ENCODE results near the gene CHRND.

CHRND gene

GRCh38 chr2:232521098-232521497 lies 4.9 kb upstream of the CHRND start:
- Histone ChIP-seq H3K36me3 (ENCODE audit: insufficient read depth, low read length) (no peaks in the 10 kb centered on the region), H3K9me3 (ENCODE audit: low read length) (no peaks in the 10 kb centered on the region), H3K27me3 (ENCODE audit: insufficient read depth, low read length) (peaks cover 62% of the 10 kb centered on the region), H2AFZ (ENCODE audit: low read depth, low read length) (no peak overlapping the region), H3K4me3 (ENCODE audit: low read length) (no peak overlapping the region), H3K4me1 (ENCODE audit: insufficient read depth, low read length) (peaks cover 16% of the 10 kb centered on the region)

GRCh38 chr2:232521959-232522622 lies 3.9 kb upstream of the CHRND start:
- Histone ChIP-seq H3K36me3 (ENCODE audit: insufficient read depth, low read length) (no peaks in the 10 kb centered on the region), H2AFZ (ENCODE audit: low read depth, low read length) (peak overlapping the region; percentile 5), H3K9me3 (ENCODE audit: low read length) (no peaks in the 10 kb centered on the region), H3K4me1 (ENCODE audit: insufficient read depth, low read length) (peaks cover 16% of the 10 kb centered on the region), H3K4me3 (ENCODE audit: low read length) (no peak overlapping the region), H3K27me3 (ENCODE audit: insufficient read depth, low read length) (peaks cover 63% of the 10 kb centered on the region)

DNA sequence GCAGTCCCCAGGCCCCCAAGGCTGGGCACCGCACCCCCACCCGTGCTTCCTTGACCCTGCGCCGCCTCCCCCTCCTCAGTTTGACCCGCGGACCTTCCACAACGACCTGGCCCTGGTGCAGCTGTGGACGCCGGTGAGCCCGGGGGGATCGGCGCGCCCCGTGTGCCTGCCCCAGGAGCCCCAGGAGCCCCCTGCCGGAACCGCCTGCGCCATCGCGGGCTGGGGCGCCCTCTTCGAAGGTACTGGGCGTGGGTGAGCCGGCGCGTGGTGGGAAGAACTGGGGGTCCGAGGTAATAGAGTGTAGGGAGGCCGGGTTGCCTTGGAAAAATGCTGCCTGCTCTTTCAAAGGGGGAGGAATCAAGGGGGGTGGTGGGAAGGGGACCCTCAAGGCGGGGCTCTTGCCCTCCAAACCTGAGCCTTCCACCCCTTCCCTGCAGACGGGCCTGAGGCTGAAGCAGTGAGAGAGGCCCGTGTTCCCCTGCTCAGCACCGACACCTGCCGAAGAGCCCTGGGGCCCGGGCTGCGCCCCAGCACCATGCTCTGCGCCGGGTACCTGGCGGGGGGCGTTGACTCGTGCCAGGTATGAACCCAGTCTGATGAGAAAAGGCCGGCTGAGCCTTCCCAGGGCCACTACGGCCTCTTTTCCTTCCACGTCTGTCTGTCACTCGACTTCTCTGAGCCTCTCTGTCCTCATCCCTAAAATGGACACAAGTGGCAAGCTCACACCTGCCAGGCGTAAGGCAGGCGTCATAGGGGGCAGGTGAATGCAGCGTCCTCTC lies 3.1 kb upstream of the CHRND start:
- H3K36me3 ChIP-seq (ENCODE audit: insufficient read depth, low read length): no peaks in the 10 kb centered on the region
- H3K9me3 ChIP-seq (ENCODE audit: low read length): no peaks in the 10 kb centered on the region
- no peak overlapping the region for H3K4me3 ChIP-seq (ENCODE audit: low read length)
- H2AFZ ChIP-seq (ENCODE audit: low read depth, low read length): no peak overlapping the region
- peaks cover 16% of the 10 kb centered on the region for H3K4me1 ChIP-seq (ENCODE audit: insufficient read depth, low read length)
- H3K27me3 ChIP-seq (ENCODE audit: insufficient read depth, low read length): peaks cover 60% of the 10 kb centered on the region

- peaks cover 64% of the 10 kb centered on the region for H3K27me3 ChIP-seq (ENCODE audit: insufficient read depth, low read length)
Observed at GRCh38 chr2:232523402-232523681, 2.6 kb upstream of the CHRND start.

DNA sequence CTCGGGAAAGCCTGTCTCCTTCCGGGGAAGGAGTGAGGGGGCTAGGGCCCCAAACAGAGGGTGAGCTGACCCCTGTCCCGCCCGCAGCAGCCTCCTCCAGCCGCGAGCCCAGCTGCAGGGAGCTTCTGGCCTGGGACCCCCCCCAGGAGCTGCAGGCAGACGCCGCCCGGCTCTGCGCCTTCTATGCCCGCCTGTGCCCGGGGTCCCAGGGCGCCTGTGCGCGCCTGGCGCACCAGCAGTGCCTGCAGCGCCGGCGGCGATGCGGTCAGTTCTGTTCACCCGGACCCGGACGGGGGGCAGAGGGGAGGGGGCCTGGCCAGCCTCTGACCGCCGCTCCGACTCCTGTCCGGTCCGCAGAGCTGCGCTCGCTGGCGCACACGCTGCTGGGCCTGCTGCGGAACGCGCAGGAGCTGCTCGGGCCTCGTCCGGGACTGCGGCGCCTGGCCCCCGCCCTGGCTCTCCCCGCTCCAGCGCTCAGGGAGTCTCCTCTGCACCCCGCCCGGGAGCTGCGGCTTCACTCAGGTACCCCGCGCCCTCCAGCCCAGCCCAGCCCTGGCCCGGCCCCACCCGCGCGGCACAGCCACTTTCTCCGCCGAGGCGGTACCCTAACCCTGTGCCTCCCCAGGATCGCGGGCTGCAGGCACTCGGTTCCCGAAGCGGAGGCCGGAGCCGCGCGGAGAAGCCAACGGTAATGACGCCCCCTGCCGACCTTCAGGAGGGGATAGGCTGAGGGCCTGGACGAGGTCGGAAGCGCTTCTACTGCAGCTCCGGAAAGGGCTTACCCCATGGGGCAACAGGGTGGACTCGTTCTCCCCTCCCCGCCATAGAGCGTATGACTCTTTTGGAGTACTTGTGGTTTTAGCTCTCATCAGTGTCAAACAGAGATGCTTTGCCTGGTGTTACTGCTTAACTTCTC lies 2.0 kb upstream of the CHRND start:
- Histone ChIP-seq H3K9me3 (ENCODE audit: low read length) (no peaks in the 10 kb centered on the region), H3K27me3 (ENCODE audit: insufficient read depth, low read length) (peaks cover 64% of the 10 kb centered on the region), H3K4me1 (ENCODE audit: insufficient read depth, low read length) (peaks cover 16% of the 10 kb centered on the region)

More at GRCh38 chr2:232523402-232523681, 2.6 kb upstream of the CHRND start:
- Histone ChIP-seq H3K4me1 (ENCODE audit: insufficient read depth, low read length) (peaks cover 16% of the 10 kb centered on the region), H3K36me3 (ENCODE audit: insufficient read depth, low read length) (no peaks in the 10 kb centered on the region), H3K4me3 (ENCODE audit: low read length) (peak overlapping the region; percentile 40), H3K9me3 (ENCODE audit: low read length) (no peaks in the 10 kb centered on the region), H2AFZ (ENCODE audit: low read depth, low read length) (peak overlapping the region; percentile 84)

DNA sequence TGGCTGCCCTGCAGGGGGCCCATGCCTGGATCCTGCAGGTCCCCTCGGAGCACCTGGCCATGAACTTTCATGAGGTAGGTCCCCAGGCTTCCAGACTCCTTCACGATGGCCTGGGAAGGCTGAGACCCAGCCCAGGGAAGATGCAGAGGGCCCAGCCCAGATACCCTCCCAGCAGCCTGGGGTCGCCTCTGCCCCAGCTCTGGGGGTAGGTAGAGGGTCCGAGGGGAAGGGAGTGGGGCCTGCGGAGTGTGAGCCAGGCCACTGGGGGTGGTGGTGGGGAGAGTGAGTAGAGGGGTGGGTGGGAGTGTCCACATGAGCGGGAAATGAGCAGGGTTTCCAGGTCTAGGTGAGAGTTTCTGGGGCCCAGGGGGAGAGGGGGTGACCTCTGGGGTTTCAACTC lies 1.2 kb upstream of the CHRND start:
- Histone ChIP-seq H3K9me3 (ENCODE audit: low read length) (no peaks in the 10 kb centered on the region), H3K4me3 (ENCODE audit: low read length) (no peak overlapping the region), H3K36me3 (ENCODE audit: insufficient read depth, low read length) (no peaks in the 10 kb centered on the region), H3K4me1 (ENCODE audit: insufficient read depth, low read length) (peaks cover 16% of the 10 kb centered on the region), H3K27me3 (ENCODE audit: insufficient read depth, low read length) (peaks cover 58% of the 10 kb centered on the region), H2AFZ (ENCODE audit: low read depth, low read length) (no peak overlapping the region)

More for the DNA sequence above, 2.0 kb upstream of the CHRND start:
- Histone ChIP-seq H3K4me3 (ENCODE audit: low read length) (peak overlapping the region; percentile 40), H3K36me3 (ENCODE audit: insufficient read depth, low read length) (no peaks in the 10 kb centered on the region), H2AFZ (ENCODE audit: low read depth, low read length) (peak overlapping the region; percentile 84)

DNA sequence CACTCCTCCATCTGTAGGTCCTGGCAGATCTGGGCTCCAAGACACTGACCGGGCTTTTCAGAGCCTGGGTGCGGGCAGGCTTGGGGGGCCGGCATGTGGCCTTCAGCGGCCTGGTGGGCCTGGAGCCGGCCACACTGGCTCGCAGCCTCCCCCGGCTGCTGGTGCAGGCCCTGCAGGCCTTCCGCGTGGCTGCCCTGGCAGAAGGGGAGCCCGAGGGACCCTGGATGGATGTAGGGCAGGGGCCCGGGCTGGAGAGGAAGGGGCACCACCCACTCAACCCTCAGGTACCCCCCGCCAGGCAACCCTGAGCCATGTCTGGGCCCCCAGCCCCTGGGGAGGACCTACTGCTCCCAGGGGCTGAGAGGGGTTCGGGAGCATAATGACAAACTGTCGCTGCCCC lies 761 bp upstream of the CHRND start:
- Histone ChIP-seq H2AFZ (ENCODE audit: low read depth, low read length) (no peak overlapping the region), H3K4me1 (ENCODE audit: insufficient read depth, low read length) (peaks cover 16% of the 10 kb centered on the region), H3K4me3 (ENCODE audit: low read length) (no peak overlapping the region), H3K36me3 (ENCODE audit: insufficient read depth, low read length) (no peaks in the 10 kb centered on the region), H3K9me3 (ENCODE audit: low read length) (no peaks in the 10 kb centered on the region), H3K27me3 (ENCODE audit: insufficient read depth, low read length) (peaks cover 57% of the 10 kb centered on the region)

DNA sequence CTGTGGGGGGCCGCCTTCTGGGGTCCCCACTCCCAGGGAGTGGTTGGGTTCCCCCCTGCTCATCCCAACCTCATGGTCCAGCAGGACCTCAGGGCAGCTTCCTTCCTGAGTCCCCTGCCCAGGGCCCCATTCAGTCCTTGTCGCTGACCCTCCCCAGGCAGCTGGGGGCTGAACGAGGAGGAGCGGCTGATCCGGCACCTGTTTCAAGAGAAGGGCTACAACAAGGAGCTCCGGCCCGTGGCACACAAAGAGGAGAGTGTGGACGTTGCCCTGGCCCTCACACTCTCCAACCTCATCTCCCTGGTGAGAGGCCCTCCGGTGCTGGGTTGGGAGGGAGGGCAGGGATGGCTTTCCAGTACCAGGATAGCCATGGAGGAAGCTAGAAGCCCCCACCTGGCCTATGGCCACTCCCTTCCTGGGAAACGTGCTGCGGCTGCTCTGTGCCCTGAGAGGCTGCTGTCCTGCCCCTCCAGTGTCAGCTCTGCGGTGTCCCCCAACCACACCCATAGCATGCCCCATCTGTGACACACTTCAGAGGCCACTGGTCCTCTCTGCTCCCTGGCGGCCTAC lies 497 bp downstream of the CHRND start:
- peaks cover 16% of the 10 kb centered on the region for H3K4me1 ChIP-seq (ENCODE audit: insufficient read depth, low read length)
- no peaks in the 10 kb centered on the region for H3K36me3 ChIP-seq (ENCODE audit: insufficient read depth, low read length)
- no peaks in the 10 kb centered on the region for H3K9me3 ChIP-seq (ENCODE audit: low read length)
- no peak overlapping the region for H2AFZ ChIP-seq (ENCODE audit: low read depth, low read length)
- peaks cover 44% of the 10 kb centered on the region for H3K27me3 ChIP-seq (ENCODE audit: insufficient read depth, low read length)
- H3K4me3 ChIP-seq (ENCODE audit: low read length): no peak overlapping the region

GRCh38 chr2:232527905-232528470 lies 2.0 kb downstream of the CHRND start:
- H3K4me1 ChIP-seq (ENCODE audit: insufficient read depth, low read length): peaks cover 16% of the 10 kb centered on the region
- no peak overlapping the region for H2AFZ ChIP-seq (ENCODE audit: low read depth, low read length)
- H3K27me3 ChIP-seq (ENCODE audit: insufficient read depth, low read length): peaks cover 33% of the 10 kb centered on the region
- no peaks in the 10 kb centered on the region for H3K9me3 ChIP-seq (ENCODE audit: low read length)
- H3K4me3 ChIP-seq (ENCODE audit: low read length): no peak overlapping the region
- H3K36me3 ChIP-seq (ENCODE audit: insufficient read depth, low read length): no peaks in the 10 kb centered on the region

- Histone ChIP-seq H3K4me3 (ENCODE audit: low read length) (no peak overlapping the region), H3K27me3 (ENCODE audit: insufficient read depth, low read length) (peaks cover 24% of the 10 kb centered on the region), H2AFZ (ENCODE audit: low read depth, low read length) (no peak overlapping the region), H3K4me1 (ENCODE audit: insufficient read depth, low read length) (peaks cover 8% of the 10 kb centered on the region), H3K36me3 (ENCODE audit: insufficient read depth, low read length) (no peaks in the 10 kb centered on the region), H3K9me3 (ENCODE audit: low read length) (no peaks in the 10 kb centered on the region)
Observed at GRCh38 chr2:232528746-232529460, 2.9 kb downstream of the CHRND start.

DNA sequence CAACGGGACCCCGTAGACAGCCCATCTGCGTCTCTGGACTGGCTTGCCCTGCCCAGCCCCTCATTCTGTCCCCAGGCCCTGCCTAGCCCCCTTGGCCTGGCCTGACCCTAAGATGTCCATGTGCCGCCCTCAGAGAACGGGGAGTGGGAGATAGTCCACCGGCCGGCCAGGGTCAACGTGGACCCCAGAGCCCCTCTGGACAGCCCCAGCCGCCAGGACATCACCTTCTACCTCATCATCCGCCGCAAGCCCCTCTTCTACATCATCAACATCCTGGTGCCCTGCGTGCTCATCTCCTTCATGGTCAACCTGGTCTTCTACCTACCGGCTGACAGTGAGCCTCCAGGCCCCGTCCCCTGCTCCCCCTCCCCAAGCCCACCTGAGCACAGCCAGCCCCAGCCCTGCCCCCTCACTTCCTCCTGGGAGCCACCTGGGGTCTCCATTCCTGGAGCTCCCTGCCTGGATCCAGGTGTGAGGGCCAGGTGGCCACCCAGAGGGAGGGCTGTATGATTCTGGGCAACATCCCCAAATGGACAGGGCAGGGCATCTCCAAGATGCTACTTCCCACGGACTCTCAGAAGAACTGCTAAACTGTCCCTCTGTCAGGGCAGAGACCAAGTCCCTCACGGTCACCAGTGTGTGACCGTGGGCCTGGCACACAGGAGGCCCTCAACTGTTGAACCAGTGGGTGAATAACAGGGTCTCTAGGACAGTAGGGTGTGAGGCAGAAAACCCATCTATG lies 4.0 kb downstream of the CHRND start:
- H2AFZ ChIP-seq (ENCODE audit: low read depth, low read length): no peak overlapping the region
- H3K9me3 ChIP-seq (ENCODE audit: low read length): no peaks in the 10 kb centered on the region
- H3K36me3 ChIP-seq (ENCODE audit: insufficient read depth, low read length): no peaks in the 10 kb centered on the region
- H3K4me3 ChIP-seq (ENCODE audit: low read length): no peak overlapping the region
- peaks cover 21% of the 10 kb centered on the region for H3K27me3 ChIP-seq (ENCODE audit: insufficient read depth, low read length)
- peaks cover 7% of the 10 kb centered on the region for H3K4me1 ChIP-seq (ENCODE audit: insufficient read depth, low read length)

Data from neuron (in vitro differentiated cells).